K562 (cell line): Measurements from ENCODE around the gene PRSS21. TPM values are rescaled to one million over a fixed set of nuclear protein-coding genes. Genes with fewer than 3 reads are reported as not detected.

Source experiments
- ADNP ChIP-seq: fragments of 200-800 bp; sonication (Bioruptor generic); IDR thresholded peaks from 2 replicates; pipeline ENCODE4 v1.6.1; 2016; ENCODE audit warnings: missing genetic modification characterization, missing compliant biosample characterization
- ARID4B ChIP-seq: sonication (generic); formaldehyde crosslinking; IDR thresholded peaks from 2 replicates; pipeline ENCODE4 v1.8.0; 2022; ENCODE audit warnings: mild to moderate bottlenecking, missing genetic modification reagents
- BHLHE40 ChIP-seq: IDR thresholded peaks from 2 replicates; pipeline ENCODE4 v1.6.1; 2011; ENCODE audit warnings: low read length, improper control_type of control experiment
- CC2D1A ChIP-seq: fragments of 450-650 bp; IDR thresholded peaks from 2 replicates; pipeline ENCODE4 v1.6.1; 2017; ENCODE audit warnings: mild to moderate bottlenecking
- HOMEZ ChIP-seq: fragments of 250-450 bp; sonication (Bioruptor Pico); IDR thresholded peaks from 2 replicates; pipeline ENCODE4 v1.4.0; 2020; ENCODE audit warnings: mild to moderate bottlenecking, moderate library complexity
- MAFG ChIP-seq: fragments of 450-650 bp; conservative IDR thresholded peaks from 2 replicates; pipeline ENCODE4 v1.6.1; 2016; ENCODE audit warnings: missing genetic modification characterization, missing compliant biosample characterization
- PKNOX1 ChIP-seq: fragments of 450-650 bp; IDR thresholded peaks from 2 replicates; pipeline ENCODE4 v1.6.1; 2016
- POLR2AphosphoS5 ChIP-seq: IDR thresholded peaks from 2 replicates; pipeline ENCODE4 v1.6.1; 2011; ENCODE audit warnings: mild to moderate bottlenecking, low read depth, low read length, moderate library complexity; ENCODE audit not compliant: control insufficient read depth, insufficient read depth
- RBM39 ChIP-seq: fragments of 200-400 bp; formaldehyde crosslinking; optimal IDR thresholded peaks from 2 replicates; pipeline ENCODE3; 2018; ENCODE audit warnings: low read depth, low read length
- SFPQ ChIP-seq: fragments of 200-400 bp; formaldehyde crosslinking; IDR thresholded peaks from 2 replicates; pipeline ENCODE4 v1.6.1; 2017; ENCODE audit warnings: mild to moderate bottlenecking, low read depth, low read length, moderate library complexity
- SOX6 ChIP-seq: fragments of 450-650 bp; IDR thresholded peaks from 2 replicates; pipeline ENCODE4 v1.6.1; 2014; ENCODE audit warnings: mild to moderate bottlenecking
- XRCC5 ChIP-seq: fragments of 200-400 bp; formaldehyde crosslinking; IDR thresholded peaks from 2 replicates; pipeline ENCODE4 v1.6.1; 2017; ENCODE audit warnings: low read depth, mild to moderate bottlenecking, low read length
- ZBTB17 ChIP-seq: fragments of 450-650 bp; formaldehyde crosslinking; IDR thresholded peaks from 2 replicates; pipeline ENCODE4 v1.4.0; 2020; ENCODE audit warnings: mild to moderate bottlenecking
- ZBTB49 ChIP-seq: sonication (generic); formaldehyde crosslinking; IDR thresholded peaks from 2 replicates; pipeline ENCODE4 v1.8.0; 2022; ENCODE audit warnings: missing genetic modification reagents, mild to moderate bottlenecking, borderline replicate concordance
- ZNF175 ChIP-seq: fragments of 200-800 bp; sonication (Bioruptor generic); IDR thresholded peaks from 2 replicates; pipeline ENCODE4 v1.6.1; 2016; ENCODE audit warnings: low read depth, mild to moderate bottlenecking, missing genetic modification characterization, missing compliant biosample characterization
- polyA plus RNA-seq, 8 experiments: library from polyadenylated mRNA; depleted of rRNA in 4 of 8; stranded (reverse) in 5 of 8; unstranded in 3 of 8; fragments of >200 nt; fragmentation: Nextera tagmentation in 2 of 8; fragmentation: Illumina TruSeq in 1 of 8; extraction: Ambion mirVana in 2 of 8; extraction: Trizol in 1 of 8; gene quantifications; 2 replicates each; pipeline versions ENCODE4 v1.2.1 to v1.2.3, GENCODE V29; 2011 to 2014; ENCODE audit warnings: inconsistent platforms in 1 of 8, missing spikeins in 1 of 8
- total RNA-seq, 7 experiments: library from RNA; depleted of rRNA in 6 of 7; stranded (reverse); fragments of >200 nt in 6 of 7; fragmentation: Illumina TruSeq in 2 of 7; extraction: Trizol in 2 of 7; gene quantifications; 2 replicates each; pipeline versions ENCODE4 v1.2.1 to v1.2.3, GENCODE V29; 2011 to 2021; ENCODE audit warnings: low replicate concordance in 1 of 7

Gene PRSS21
- total and polyA plus RNA-seq, 9 of the 15 experiments (the other 6 are each of a cell fraction or from before 2014, with no cell fraction given): 12.1 to 121 (median 61.3) TPM

GRCh38 chr16:2867987-2868789 is 51.2 kb downstream of the PRSS21 start (continued):
- TF ChIP-seq ZNF175 (CRISPR knock-in tag) (peak; percentile 97), HOMEZ (CRISPR knock-in tag) (peak; percentile 88), ZBTB17 (CRISPR knock-in tag) (peak; percentile 68; the same call in 1 of the 2 replicates), ADNP (tag) (peak; percentile 62; the same call in 1 of the 2 replicates), ZBTB49 (CRISPR knock-in tag) (no peak), XRCC5 (peak; percentile 71), MAFG (tag) (no peak), ARID4B (CRISPR knock-in tag) (peak; percentile 86), RBM39 (no peak), POLR2AphosphoS5 (peak; percentile 37), CC2D1A (peak; percentile 87), PKNOX1 (0 out of 2 replicates have a peak, but pooled peaks have one; percentile 13), SOX6 (peak; percentile 58), BHLHE40 (no peak), SFPQ (no peak)
